T follicular helper cell (primary cell): ENCODE results near the gene HAVCR1.
"Not testable (repeated sequence)": the region's sequence is repeated elsewhere in the genome, so short reads cannot be mapped to it uniquely, and the experiment has no call there.

ENCODE experiments used
- DNase-seq: peaks from one replicate; pipeline ENCODE4 v3.0.0-alpha.2; 2020; ENCODE audit warnings: low read depth

The HAVCR1 gene

GRCh38 chr5:157050050-157050449, 8.9 kb downstream of the HAVCR1 start:
- DNase-seq: no peak

- no peak for DNase-seq
Measured at GRCh38 chr5:157049605-157050004, 9.3 kb downstream of the HAVCR1 start.

GRCh38 chr5:157047898-157048297, 11.0 kb downstream of the HAVCR1 start:
- no peak for DNase-seq

- not testable (repeated sequence) for DNase-seq
Measured at GRCh38 chr5:157047016-157047415, 11.9 kb downstream of the HAVCR1 start.

- DNase-seq: no peak
Measured at GRCh38 chr5:157046041-157046440, 12.9 kb downstream of the HAVCR1 start.

- no peak for DNase-seq
Measured at GRCh38 chr5:157045601-157046000, 13.3 kb downstream of the HAVCR1 start.

GRCh38 chr5:157038568-157039187, 20.2 kb downstream of the HAVCR1 start:
- no peak for DNase-seq

GRCh38 chr5:157034106-157035072, 24.5 kb downstream of the HAVCR1 start:
- not testable (repeated sequence) for DNase-seq

- DNase-seq: no peak
Measured at GRCh38 chr5:157033071-157033583, 25.8 kb downstream of the HAVCR1 start.

GRCh38 chr5:157030692-157031091, 28.2 kb downstream of the HAVCR1 start:
- DNase-seq: no peak

- no peak for DNase-seq
Measured at GRCh38 chr5:157029457-157029856, 29.5 kb downstream of the HAVCR1 start.

GRCh38 chr5:157027663-157028062, 31.3 kb downstream of the HAVCR1 start:
- DNase-seq: not testable (repeated sequence)

GRCh38 chr5:157026789-157027424, 32.0 kb downstream of the HAVCR1 start:
- no peak for DNase-seq

- DNase-seq: no peak
Measured at GRCh38 chr5:157025093-157025698, 33.7 kb downstream of the HAVCR1 start.

- DNase-seq: no peak
Measured at GRCh38 chr5:157024208-157024959, 34.5 kb downstream of the HAVCR1 start.

- no peak for DNase-seq
Measured at GRCh38 chr5:157022024-157022423, 36.9 kb downstream of the HAVCR1 start.

- no peak for DNase-seq
Measured at GRCh38 chr5:157020511-157021222, 38.2 kb downstream of the HAVCR1 start.

- no peak for DNase-seq
Measured at GRCh38 chr5:157020002-157020401, 38.9 kb downstream of the HAVCR1 start.

GRCh38 chr5:157014143-157014542, 44.8 kb downstream of the HAVCR1 start:
- DNase-seq: not testable (repeated sequence)

GRCh38 chr5:157006262-157006661, 52.7 kb downstream of the HAVCR1 start:
- no peak for DNase-seq
